HepG2 (cell line): ENCODE measurements around the gene CDA. TPM values are rescaled to one million over a fixed set of nuclear protein-coding genes. Genes with fewer than 3 reads are reported as not detected.

ENCODE experiments used
- ARNTL ChIP-seq: sonication (generic); formaldehyde crosslinking; IDR thresholded peaks from 2 replicates; pipeline ENCODE4 v1.4.0; 2020; ENCODE audit warnings: mild to moderate bottlenecking, missing genetic modification reagents
- BCL6 ChIP-seq: IDR thresholded peaks from 2 replicates; pipeline ENCODE4 v1.6.1; 2016; ENCODE audit warnings: missing genetic modification reagents, missing compliant biosample characterization
- CAMTA2 ChIP-seq: sonication (generic); formaldehyde crosslinking; IDR thresholded peaks from 2 replicates; pipeline ENCODE4 v1.4.0; 2020; ENCODE audit warnings: mild to moderate bottlenecking, missing genetic modification reagents, borderline replicate concordance
- GFI1 ChIP-seq: sonication (generic); formaldehyde crosslinking; IDR thresholded peaks from 2 replicates; pipeline ENCODE4 v1.5.0; 2020; ENCODE audit warnings: missing genetic modification reagents, mild to moderate bottlenecking, borderline replicate concordance
- HOXA5 ChIP-seq: sonication (generic); formaldehyde crosslinking; IDR thresholded peaks from 2 replicates; pipeline ENCODE4 v1.4.0; 2020; ENCODE audit warnings: missing genetic modification reagents
- MTF1 ChIP-seq: sonication (generic); formaldehyde crosslinking; IDR thresholded peaks from 2 replicates; pipeline ENCODE4 v1.5.0; 2020; ENCODE audit warnings: missing genetic modification reagents
- NFATC3 ChIP-seq: sonication (generic); formaldehyde crosslinking; IDR thresholded peaks from 2 replicates; pipeline ENCODE4 v1.5.1; 2020; ENCODE audit warnings: mild to moderate bottlenecking, missing genetic modification reagents
- NR1H2 ChIP-seq: sonication (generic); formaldehyde crosslinking; IDR thresholded peaks from 2 replicates; pipeline ENCODE4 v1.8.1; 2022; ENCODE audit warnings: low read depth, missing genetic modification reagents, borderline replicate concordance
- NR2C2 ChIP-seq: sonication (generic); formaldehyde crosslinking; IDR thresholded peaks from 2 replicates; pipeline ENCODE4 v1.4.0; 2020; ENCODE audit warnings: missing genetic modification reagents, mild to moderate bottlenecking, moderate library complexity, borderline replicate concordance
- PAF1 ChIP-seq: IDR thresholded peaks from 2 replicates; pipeline ENCODE4 v1.6.1; 2016; ENCODE audit warnings: missing genetic modification reagents, missing compliant biosample characterization
- POGZ ChIP-seq: sonication (generic); formaldehyde crosslinking; IDR thresholded peaks from 2 replicates; pipeline ENCODE4 v1.4.0; 2020; ENCODE audit warnings: mild to moderate bottlenecking, missing genetic modification reagents
- SIX1 ChIP-seq: sonication (generic); formaldehyde crosslinking; IDR thresholded peaks from 2 replicates; pipeline ENCODE4 v1.4.0; 2020; ENCODE audit warnings: missing genetic modification reagents, borderline replicate concordance
- SIX4 ChIP-seq: sonication (generic); formaldehyde crosslinking; IDR thresholded peaks from 2 replicates; pipeline ENCODE4 v1.4.0; 2020; ENCODE audit warnings: missing genetic modification reagents
- TCF7L2 ChIP-seq: IDR thresholded peaks from 2 replicates; pipeline ENCODE4 v1.6.1; 2011; ENCODE audit warnings: mild to moderate bottlenecking, low read depth, low read length, moderate library complexity
- XRCC5 ChIP-seq: fragments of 200-400 bp; formaldehyde crosslinking; optimal IDR thresholded peaks from 2 replicates; pipeline ENCODE3; 2017; ENCODE audit warnings: mild to moderate bottlenecking, low read length
- YY1 ChIP-seq: IDR thresholded peaks from 2 replicates; pipeline ENCODE4 v1.6.1; 2011; ENCODE audit warnings: low read length, low read depth, moderate library complexity, mild to moderate bottlenecking; ENCODE audit not compliant: insufficient read depth, insufficient replicate concordance
- ZFP90 ChIP-seq: sonication (generic); formaldehyde crosslinking; IDR thresholded peaks from 2 replicates; pipeline ENCODE4 v1.8.0; 2022; ENCODE audit warnings: missing genetic modification reagents, mild to moderate bottlenecking, inconsistent platforms, borderline replicate concordance
- ZMAT3 ChIP-seq: sonication (generic); formaldehyde crosslinking; conservative IDR thresholded peaks from 2 replicates; pipeline ENCODE4 v1.7.0; 2021; ENCODE audit warnings: missing genetic modification reagents
- ZNF556 ChIP-seq: sonication (generic); formaldehyde crosslinking; IDR thresholded peaks from 2 replicates; pipeline ENCODE4 v1.4.0; 2020; ENCODE audit warnings: mild to moderate bottlenecking, missing genetic modification reagents, borderline replicate concordance
- ZSCAN31 ChIP-seq: sonication (generic); formaldehyde crosslinking; IDR thresholded peaks from 2 replicates; pipeline ENCODE4 v1.5.0; 2020; ENCODE audit warnings: low read depth, mild to moderate bottlenecking, missing genetic modification reagents
- polyA plus RNA-seq, 8 experiments: library from polyadenylated mRNA; depleted of rRNA in 3 of 8; stranded (reverse) in 7 of 8; unstranded in 1 of 8; fragments of >200 nt; fragmentation: Illumina TruSeq in 4 of 8; extraction: Trizol in 4 of 8; gene quantifications; 2 replicates each; pipeline versions ENCODE4 v1.2.1 to v1.2.3, GENCODE V29; 2011 to 2016; ENCODE audit warnings: low read depth in 4 of 8, missing spikeins in 1 of 8, mixed read lengths in 1 of 8; ENCODE audit not compliant: insufficient read depth in 1 of 8
- total RNA-seq, 5 experiments: library from RNA; depleted of rRNA; stranded (reverse); fragments of >200 nt; fragmentation: Illumina TruSeq; extraction: Trizol; gene quantifications; 2 replicates each; pipeline ENCODE4 v1.2.3, GENCODE V29; 2016; ENCODE audit warnings: low read depth in 1 of 5
- TF ChIP-seq, protein P1 (sequence below): sonication (generic); formaldehyde crosslinking; IDR thresholded peaks from 2 replicates; pipeline ENCODE4 v1.4.0; 2020; ENCODE audit warnings: mild to moderate bottlenecking, missing genetic modification reagents
- TF ChIP-seq, protein P2 (sequence below): sonication (generic); formaldehyde crosslinking; IDR thresholded peaks from 2 replicates; pipeline ENCODE4 v1.8.0; 2022; ENCODE audit warnings: mild to moderate bottlenecking, missing genetic modification reagents; ENCODE audit not compliant: insufficient replicate concordance
- TF ChIP-seq, protein P3 (sequence below): conservative IDR thresholded peaks from 2 replicates; pipeline ENCODE4 v1.6.1; 2018; ENCODE audit warnings: missing genetic modification reagents
- TF ChIP-seq, protein P4 (sequence below): sonication (generic); formaldehyde crosslinking; IDR thresholded peaks from 2 replicates; pipeline ENCODE4 v1.8.0; 2023; ENCODE audit warnings: mild to moderate bottlenecking, missing genetic modification reagents

The CDA gene
- total and polyA plus RNA-seq, 2 of the 13 experiments (the other 11 are each of a cell fraction or from before 2014, with no cell fraction given) = 0.66 to 2.1 TPM

DNA sequence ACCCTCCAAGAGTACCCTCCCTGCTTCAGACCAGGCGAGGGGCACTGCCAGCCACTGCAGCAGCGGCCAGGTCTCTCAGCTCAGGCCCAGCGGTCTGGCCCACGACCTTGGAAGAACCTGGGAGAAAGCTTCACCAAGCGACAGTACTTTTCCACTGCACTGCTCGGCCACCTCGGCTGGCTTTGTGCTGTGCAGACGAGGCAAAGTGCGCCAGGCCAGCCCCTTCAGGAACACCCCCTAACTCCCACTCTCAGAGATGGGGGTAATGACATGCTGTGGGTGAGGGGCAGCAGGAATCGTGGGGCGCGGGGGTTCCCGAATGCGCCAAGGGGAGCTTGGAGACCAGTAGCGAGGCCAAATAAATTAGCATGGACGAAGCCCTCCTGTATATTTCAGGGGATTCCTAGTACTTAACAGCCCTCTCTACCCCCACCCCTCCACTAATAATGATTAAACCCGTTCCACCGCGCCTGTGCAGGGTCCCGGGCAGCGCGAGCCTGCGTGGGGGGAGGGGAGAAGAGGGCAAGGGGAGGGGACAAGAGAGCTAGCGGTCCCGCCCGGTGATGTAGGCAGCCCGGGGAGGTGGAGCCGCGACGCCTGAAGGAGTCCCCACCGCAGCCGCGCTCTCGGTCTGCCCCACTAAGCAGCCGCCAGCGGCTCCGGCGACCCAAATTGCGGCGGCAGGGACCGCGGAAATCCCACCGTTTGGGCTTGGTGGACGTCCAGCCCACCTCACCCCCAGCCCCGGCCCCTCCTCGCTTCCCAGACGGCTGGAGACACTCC lies 36.8 kb upstream of the CDA start, which contains the start of gene FAM43B (continued):
- TF ChIP-seq ZMAT3 (CRISPR knock-in tag) = 0 out of 2 replicates have a peak, but pooled peaks have one; percentile 11
- TF ChIP-seq TCF7L2 = no peak
- TF ChIP-seq NR2C2 (CRISPR knock-in tag) = peak; percentile 49; the same call in 1 of the 2 replicates
- TF ChIP-seq, protein P1, sequence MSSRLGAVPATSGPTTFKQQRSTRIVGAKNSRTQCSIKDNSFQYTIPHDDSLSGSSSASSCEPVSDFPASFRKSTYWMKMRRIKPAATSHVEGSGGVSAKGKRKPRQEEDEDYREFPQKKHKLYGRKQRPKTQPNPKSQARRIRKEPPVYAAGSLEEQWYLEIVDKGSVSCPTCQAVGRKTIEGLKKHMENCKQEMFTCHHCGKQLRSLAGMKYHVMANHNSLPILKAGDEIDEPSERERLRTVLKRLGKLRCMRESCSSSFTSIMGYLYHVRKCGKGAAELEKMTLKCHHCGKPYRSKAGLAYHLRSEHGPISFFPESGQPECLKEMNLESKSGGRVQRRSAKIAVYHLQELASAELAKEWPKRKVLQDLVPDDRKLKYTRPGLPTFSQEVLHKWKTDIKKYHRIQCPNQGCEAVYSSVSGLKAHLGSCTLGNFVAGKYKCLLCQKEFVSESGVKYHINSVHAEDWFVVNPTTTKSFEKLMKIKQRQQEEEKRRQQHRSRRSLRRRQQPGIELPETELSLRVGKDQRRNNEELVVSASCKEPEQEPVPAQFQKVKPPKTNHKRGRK (CRISPR knock-in tag) = no peak
- no peak for TF ChIP-seq MTF1 (CRISPR knock-in tag)
- TF ChIP-seq ZNF556 (CRISPR knock-in tag) = no peak
- TF ChIP-seq, protein P2, sequence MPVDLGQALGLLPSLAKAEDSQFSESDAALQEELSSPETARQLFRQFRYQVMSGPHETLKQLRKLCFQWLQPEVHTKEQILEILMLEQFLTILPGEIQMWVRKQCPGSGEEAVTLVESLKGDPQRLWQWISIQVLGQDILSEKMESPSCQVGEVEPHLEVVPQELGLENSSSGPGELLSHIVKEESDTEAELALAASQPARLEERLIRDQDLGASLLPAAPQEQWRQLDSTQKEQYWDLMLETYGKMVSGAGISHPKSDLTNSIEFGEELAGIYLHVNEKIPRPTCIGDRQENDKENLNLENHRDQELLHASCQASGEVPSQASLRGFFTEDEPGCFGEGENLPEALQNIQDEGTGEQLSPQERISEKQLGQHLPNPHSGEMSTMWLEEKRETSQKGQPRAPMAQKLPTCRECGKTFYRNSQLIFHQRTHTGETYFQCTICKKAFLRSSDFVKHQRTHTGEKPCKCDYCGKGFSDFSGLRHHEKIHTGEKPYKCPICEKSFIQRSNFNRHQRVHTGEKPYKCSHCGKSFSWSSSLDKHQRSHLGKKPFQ (CRISPR knock-in tag) = peak; percentile 35
- no peak for TF ChIP-seq ARNTL
- TF ChIP-seq, protein P3, sequence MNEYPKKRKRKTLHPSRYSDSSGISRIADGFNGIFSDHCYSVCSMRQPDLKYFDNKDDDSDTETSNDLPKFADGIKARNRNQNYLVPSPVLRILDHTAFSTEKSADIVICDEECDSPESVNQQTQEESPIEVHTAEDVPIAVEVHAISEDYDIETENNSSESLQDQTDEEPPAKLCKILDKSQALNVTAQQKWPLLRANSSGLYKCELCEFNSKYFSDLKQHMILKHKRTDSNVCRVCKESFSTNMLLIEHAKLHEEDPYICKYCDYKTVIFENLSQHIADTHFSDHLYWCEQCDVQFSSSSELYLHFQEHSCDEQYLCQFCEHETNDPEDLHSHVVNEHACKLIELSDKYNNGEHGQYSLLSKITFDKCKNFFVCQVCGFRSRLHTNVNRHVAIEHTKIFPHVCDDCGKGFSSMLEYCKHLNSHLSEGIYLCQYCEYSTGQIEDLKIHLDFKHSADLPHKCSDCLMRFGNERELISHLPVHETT (CRISPR knock-in tag) = no peak; the same call in 1 of the 2 replicates
- TF ChIP-seq ZFP90 (CRISPR knock-in tag) = no peak; the same call in 1 of the 2 replicates
- peak; percentile 76 for TF ChIP-seq XRCC5
- peak; percentile 43; the same call in 1 of the 2 replicates for TF ChIP-seq GFI1 (CRISPR knock-in tag)
- 0 out of 2 replicates have a peak, but pooled peaks have one; percentile 3 for TF ChIP-seq CAMTA2 (CRISPR knock-in tag)
- TF ChIP-seq BCL6 (CRISPR knock-in tag) = no peak
- TF ChIP-seq PAF1 = no peak
- 0 out of 2 replicates have a peak, but pooled peaks have one; percentile 20 for TF ChIP-seq NR1H2 (CRISPR knock-in tag)
- TF ChIP-seq, protein P4, sequence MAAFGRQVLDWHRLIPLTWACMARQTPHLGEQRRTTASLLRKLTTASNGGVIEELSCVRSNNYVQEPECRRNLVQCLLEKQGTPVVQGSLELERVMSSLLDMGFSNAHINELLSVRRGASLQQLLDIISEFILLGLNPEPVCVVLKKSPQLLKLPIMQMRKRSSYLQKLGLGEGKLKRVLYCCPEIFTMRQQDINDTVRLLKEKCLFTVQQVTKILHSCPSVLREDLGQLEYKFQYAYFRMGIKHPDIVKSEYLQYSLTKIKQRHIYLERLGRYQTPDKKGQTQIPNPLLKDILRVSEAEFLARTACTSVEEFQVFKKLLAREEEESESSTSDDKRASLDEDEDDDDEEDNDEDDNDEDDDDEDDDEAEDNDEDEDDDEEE = no peak
- TF ChIP-seq ZSCAN31 = no peak; the same call in 1 of the 2 replicates
- peak; percentile 45 for TF ChIP-seq YY1
- TF ChIP-seq POGZ = peak; percentile 40; the same call in 1 of the 2 replicates
- TF ChIP-seq SIX1 (CRISPR knock-in tag) = no peak
- TF ChIP-seq NFATC3 (CRISPR knock-in tag) = no peak
- no peak for TF ChIP-seq SIX4
- TF ChIP-seq HOXA5 (CRISPR knock-in tag) = no peak; the same call in 1 of the 2 replicates
